LNCaP clone FGC (cell line): ENCODE measurements around the gene TRAF5.
A peak's percentile ranks its signal among the peaks of the same experiment; 100 is the strongest.
"Not testable (repeated sequence)": the region's sequence is repeated elsewhere in the genome, so short reads cannot be mapped to it uniquely, and the experiment has no call there.

ENCODE experiments used
- DNase-seq: peaks from one replicate; pipeline ENCODE4 v3.0.0-alpha.2; 2011; ENCODE audit warnings: low read depth
- H3K4me3 ChIP-seq: 2 replicates; pipeline ENCODE4 v1.5.1; 2011; ENCODE audit warnings: mild to moderate bottlenecking, low read depth, low read length, control low read depth
- CTCF ChIP-seq: IDR thresholded peaks from 2 replicates; pipeline ENCODE4 v1.5.1; 2012; ENCODE audit warnings: mild to moderate bottlenecking; ENCODE audit not compliant: control insufficient read depth, insufficient read depth; ENCODE audit errors: extremely low read depth

Gene TRAF5

GRCh38 chr1:211382182-211382713, 55.6 kb downstream of the TRAF5 start:
- no peak for TF ChIP-seq CTCF
- peak overlapping the region; percentile 88 for H3K4me3 ChIP-seq
- no peak for DNase-seq

DNA sequence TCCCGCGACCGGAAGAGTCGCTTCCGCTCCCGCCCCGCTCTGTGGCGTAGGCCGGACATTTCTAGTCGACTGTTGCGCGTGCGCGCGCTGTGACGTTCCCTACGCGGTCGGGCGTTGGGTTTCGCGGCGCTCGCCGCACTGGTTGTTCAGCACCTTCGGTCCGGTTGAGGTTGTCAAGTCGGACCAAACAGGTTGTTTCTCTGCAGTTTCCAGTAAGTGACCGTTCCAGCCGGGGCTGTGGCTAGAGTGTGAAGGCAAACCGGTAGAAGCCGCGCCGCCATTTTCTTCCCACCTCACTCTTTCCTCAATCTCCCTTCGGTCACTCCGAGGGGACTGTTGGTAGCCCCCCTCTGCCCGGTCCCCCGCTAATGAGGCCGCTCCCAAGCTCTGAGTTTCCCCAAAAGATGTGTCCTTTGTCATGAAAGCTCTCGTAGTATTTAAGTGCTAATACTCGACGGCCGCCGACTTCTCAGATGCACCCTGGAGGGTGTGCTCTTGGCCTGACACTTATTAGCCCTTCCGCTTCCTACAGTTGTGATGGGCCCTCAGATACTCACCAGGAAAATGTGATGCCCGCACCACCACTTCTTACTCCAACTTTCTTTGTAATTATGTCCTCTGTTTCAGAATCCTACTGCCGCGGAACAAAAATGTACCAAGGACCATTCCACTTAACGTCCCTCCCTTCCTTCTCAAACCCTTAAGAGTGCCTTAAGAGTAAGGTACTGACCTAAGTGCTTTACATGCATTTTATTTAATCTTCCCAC, 56.3 kb downstream of the TRAF5 start:
- DNase-seq: peak; percentile 89
- TF ChIP-seq CTCF: no peak
- H3K4me3 ChIP-seq: peak overlapping the region; percentile 88

DNA sequence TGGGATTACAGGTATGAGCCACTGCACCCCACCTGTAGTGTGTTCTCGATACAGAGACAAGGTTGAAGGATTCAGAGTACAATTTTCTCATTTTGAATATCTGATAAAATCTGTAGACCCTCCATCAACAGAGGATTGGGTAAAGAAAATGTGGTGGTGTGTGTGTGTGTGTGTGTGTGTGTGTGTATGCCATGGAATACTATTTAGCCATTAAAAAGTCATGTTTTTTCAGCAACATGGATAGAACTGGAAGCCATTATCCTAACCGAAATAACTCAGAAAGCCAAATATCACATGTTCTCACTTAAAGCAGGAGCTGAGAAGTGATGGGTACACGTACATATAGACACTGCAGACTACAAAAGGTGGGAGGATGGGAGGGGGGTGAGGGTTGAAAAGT, 57.9 kb downstream of the TRAF5 start:
- no peak overlapping the region for H3K4me3 ChIP-seq

GRCh38 chr1:211386921-211387320, 60.3 kb downstream of the TRAF5 start:
- no peak overlapping the region for H3K4me3 ChIP-seq
- no peak for TF ChIP-seq CTCF
- DNase-seq: no peak

More for the DNA sequence above, 57.9 kb downstream of the TRAF5 start:
- DNase-seq: no peak
- TF ChIP-seq CTCF: no peak

- not testable (repeated sequence) for DNase-seq, H3K4me3 ChIP-seq
These were observed 64.2 kb downstream of the TRAF5 start for GRCh38 chr1:211390829-211391228.

- no peak for DNase-seq
- TF ChIP-seq CTCF: no peak
- no peak overlapping the region for H3K4me3 ChIP-seq
These were observed 66.6 kb downstream of the TRAF5 start for GRCh38 chr1:211393203-211393602.

GRCh38 chr1:211398266-211398930, 71.8 kb downstream of the TRAF5 start:
- not testable (repeated sequence) for DNase-seq, H3K4me3 ChIP-seq

GRCh38 chr1:211399851-211400393, 73.3 kb downstream of the TRAF5 start:
- not testable (repeated sequence) for DNase-seq, H3K4me3 ChIP-seq

DNA sequence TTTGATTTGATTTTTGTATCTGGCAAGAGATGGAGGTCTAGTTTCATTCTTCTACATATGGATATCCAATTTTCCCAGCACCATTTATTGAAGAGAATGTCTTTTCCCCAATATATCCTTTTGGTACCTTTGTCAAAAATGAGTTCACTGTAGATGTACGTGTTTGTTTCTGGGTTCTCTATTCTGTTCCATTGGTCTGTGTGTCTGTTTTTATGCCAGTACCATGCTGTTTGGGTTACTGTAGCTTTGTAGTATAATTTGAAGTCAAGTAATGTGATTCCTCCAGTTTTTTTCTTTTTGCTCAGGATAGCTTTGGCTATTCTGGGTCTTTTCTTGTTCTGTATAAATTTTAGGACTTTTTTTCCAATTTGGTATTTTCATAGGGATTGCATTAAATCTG, 75.1 kb downstream of the TRAF5 start:
- not testable (repeated sequence) for DNase-seq, H3K4me3 ChIP-seq

DNA sequence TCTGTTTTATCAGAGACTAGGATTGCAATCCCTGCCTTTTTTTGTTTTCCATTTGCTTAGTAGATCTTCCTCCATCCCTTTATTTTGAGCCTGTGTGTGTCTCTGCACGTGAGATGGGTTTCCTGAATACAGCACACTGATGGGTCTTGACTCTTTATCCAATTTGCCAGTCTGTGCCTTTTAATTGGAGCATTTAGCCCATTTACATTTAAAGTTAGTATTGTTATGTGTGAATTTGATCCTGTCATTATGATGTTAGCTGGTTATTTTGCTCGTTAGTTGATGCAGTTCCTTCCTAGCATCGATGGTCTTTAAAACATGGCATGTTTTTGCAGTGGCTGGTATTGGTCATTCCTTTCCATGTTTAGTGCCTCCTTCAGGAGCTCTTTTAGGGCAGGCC, 79.5 kb downstream of the TRAF5 start:
- not testable (repeated sequence) for H3K4me3 ChIP-seq, DNase-seq

GRCh38 chr1:211407749-211408148, 81.1 kb downstream of the TRAF5 start:
- not testable (repeated sequence) for H3K4me3 ChIP-seq, DNase-seq
